GM18505 (cell line): Measurements from ENCODE around the gene PEPD.

Source experiments
- ATAC-seq: cut with Tn5 transposase; IDR thresholded peaks from one replicate; pipeline ENCODE4 v1.9.1; 2021; ENCODE audit not compliant: unreplicated experiment
- POLR2A ChIP-seq: IDR thresholded peaks from 4 replicates; pipeline ENCODE4 v1.6.1; 2011; ENCODE audit warnings: borderline replicate concordance; ENCODE audit not compliant: insufficient read depth, insufficient read length; ENCODE audit errors: extremely low read depth

The PEPD gene

DNA sequence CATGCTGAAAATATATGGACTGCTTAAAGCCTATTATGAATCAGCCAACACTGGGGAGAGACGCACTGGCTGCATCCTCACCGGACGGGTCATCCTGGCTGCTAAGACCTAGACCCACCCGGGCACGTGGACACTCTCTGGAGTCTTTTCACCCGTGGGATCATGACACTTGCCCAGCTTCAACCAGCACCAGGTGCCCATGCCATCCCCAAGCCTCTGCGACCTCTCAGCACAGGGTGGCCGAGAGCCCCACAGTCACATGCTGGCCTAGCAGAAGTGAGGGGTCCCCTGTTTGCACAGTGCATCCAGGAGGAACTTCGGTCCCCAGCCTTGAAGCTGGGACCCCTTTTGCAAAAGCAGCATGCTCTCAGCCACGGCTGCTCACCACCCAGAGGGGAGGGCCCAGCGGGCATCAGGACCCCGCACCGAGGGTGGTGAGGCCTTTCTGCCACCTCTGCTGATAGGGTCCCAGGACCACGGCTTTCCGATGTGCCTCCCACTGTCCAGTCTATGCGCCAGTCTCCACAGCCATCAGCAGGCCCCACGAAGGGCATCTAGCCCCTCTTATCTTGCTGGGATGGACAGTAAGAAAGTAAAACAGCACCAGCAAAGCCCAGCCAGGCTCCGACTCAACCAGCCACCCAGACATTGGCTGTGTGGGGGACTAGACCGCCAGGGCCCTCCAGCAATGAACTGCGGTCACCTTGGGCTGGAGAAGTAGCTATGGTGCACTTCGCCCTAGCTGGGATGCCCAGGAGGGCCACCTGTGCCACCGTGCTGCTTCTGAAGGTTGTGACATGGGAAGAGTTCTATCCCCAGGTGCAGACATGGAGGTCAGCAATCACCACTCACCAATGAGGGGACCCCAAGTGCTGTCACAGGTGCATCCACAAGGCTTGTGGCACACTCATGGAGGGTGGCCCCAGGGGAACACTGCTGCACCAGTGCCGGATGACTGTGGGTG is 75.0 kb downstream of the PEPD start:
- ATAC-seq, result no peak
- TF ChIP-seq POLR2A, result no peak

DNA sequence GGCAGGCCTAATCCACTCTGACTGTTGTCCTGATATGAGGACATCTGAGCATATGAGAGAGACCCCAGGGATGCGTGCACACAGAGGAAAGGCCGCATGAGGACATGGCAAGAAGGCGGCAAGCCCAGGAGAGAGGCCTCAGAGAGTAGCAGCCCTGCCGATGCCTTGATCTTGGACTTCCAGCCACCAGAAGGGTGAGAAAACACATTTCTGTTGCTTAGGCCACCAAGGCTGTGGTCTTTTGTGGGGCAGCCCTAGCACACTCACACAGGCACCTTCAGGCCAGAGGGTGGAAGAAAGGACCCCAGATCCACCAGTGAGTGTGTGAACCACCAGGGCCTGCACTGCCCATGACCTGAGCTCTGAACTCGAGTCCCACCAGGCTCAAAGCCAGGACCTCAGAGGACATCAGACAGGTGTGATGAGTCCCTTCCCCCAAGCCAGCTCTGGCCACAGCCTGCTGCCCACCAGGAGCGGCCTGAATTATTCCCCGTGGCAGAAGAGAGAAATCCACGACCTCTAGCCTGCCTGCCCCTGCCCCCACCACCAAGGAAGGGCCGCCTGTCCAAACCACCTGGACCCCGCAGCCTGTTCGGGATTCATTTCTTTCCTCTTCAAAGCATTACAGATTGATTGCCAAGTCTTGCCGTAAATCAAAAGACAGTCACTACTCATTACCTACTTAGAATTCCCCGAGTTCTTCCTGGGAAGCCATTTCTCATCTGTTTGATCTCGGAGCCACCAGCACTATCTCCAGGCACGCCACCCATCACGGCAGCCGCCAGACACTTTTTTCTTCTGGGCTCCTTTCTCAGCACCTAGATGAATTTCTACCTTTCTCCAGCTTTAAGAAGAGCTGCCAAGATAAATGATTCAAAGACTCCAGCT is 75.9 kb downstream of the PEPD start:
- TF ChIP-seq POLR2A, result no peak
- no peak for ATAC-seq

DNA sequence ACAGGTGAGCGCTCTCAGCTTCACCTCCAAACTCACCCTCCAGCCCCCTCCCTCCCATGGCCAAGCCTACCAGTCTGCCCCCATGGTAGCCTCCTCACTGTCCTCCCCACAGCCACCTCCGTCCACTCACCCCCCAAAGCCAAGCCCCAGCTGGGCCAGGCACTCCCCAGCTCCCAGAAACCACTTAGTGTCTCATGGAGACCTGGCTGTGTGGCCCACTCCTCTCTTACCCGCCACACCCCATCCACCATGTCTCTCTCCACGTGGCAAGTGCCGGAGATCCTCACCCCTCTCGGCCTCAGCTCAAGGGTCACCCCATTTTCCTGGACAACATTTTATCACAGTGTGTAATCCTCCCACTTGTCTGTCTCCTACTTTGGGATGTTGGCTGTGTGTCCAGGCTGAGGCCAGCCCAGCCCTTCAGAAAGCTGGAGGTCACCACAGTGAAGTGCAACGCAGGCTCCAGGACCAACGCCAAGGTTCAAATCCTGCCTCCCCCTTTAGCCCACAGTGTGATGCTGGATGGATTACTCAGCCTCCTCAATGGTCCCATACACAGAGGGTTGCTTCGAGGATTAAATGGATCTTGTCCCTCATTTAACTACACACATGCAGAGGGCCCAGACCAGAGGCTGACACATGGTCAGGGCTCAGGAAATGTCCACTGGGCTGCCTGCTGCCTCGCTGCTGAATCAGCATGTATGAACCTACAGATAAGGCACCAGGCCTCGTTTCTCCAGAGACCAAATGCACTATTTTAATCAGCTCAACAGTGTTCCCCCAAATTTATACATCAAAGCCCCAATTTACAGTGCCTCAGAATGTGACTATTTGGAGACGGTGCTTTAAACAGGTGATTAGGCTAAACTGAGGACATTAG is 76.8 kb downstream of the PEPD start:
- no peak for TF ChIP-seq POLR2A
- ATAC-seq, result no peak

DNA sequence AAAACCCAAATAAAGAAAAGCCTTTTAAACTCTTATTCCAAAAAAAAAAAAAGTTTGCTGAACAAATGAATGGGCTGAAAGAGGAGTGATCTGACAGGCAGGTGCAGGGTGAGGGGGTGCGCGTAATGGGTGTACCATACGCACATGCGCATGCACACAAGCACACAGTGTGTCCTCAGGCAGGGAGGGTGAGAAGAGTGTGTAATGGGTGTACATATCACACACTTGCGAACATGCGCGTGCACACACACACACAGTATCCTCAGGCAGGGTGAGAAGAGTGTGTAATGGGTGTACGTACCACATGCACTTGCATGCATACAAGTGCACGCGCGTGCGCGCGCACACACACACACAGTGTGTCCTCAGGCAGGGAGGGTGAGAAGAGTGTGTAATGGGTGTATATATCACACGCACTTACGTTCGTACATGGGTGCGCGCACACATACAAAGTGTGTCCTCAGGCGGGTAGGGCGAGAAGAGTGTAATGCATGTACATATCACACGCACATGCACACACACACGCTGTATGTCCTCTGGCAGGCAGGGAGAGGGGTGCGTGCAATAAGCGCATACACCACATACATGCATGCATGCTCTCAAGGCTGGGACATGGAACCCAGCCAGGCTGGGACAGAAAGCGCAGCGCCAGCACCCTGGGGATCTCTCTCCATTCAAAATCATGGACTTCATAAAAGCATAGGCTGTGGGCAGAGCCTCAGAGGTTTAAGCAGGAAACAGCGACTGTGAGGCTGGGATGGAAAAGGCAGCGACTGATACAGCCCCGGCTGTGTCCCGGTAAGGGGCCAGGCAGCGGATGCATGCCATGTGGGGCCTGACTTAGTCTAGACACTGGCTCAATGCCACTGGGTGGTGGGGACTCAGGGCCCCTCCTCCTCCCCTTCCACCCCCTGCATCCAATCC is 77.7 kb downstream of the PEPD start:
- no peak for ATAC-seq
- TF ChIP-seq POLR2A, result no peak

DNA sequence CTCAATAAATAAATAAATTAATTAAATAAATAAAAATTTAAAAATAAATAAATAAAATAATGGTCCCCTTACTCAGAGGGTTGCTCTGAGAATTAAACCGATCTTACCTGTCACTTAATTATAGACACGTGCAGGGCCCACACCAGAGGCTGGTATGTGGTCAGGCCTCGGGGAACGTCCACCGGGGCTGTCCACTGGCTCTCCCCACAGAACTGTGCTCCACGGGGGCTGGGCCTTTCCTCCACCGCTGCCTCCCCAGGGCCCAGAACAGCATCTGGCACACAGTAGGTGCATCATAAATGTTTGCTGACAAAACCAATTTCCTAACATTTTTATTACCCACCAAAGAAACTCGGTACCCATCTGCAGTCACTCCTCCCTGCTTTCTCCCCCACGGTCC is 78.9 kb downstream of the PEPD start:
- no peak for ATAC-seq
- TF ChIP-seq POLR2A, result no peak

DNA sequence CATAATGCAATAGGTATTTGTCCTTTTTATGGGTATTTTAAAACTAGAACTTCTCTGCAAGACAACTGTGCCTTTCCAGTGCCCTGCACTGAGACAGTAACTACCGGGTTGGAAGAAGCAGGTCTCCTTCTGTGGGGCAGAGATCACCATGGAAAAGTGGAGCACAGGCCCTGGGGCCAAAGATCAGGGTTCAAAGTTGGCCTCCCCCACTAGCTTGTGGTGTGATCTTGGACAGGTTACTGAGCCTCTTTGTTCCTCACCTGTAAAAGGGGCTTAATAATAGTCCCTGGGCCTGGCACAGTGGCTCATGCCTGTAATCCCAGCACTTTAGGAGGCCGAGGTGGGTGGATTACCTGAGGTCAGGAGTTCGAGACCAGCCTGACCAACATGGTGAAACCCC is 79.8 kb downstream of the PEPD start:
- TF ChIP-seq POLR2A, result no peak
- no peak for ATAC-seq

DNA sequence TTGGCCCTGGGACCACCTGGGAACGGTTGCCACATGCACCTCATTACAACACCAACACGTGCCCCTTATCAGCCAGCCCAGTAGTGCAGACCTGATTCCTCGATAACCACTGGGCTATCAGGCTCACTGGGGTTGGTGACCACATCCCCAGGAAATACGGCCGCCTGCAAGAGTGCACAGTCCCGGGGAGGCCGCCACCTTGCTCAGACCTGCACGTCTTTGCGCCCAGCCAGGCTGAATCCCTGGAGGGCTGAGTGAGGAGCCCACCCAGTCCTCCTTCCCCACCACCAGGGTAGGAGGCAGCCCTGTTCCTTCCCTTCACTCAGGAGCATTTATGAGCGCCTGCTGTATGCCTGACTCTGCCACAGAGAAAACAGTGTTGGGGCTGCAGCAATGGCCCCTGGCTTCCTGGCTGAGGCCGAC is 80.3 kb downstream of the PEPD start:
- no peak for ATAC-seq

DNA sequence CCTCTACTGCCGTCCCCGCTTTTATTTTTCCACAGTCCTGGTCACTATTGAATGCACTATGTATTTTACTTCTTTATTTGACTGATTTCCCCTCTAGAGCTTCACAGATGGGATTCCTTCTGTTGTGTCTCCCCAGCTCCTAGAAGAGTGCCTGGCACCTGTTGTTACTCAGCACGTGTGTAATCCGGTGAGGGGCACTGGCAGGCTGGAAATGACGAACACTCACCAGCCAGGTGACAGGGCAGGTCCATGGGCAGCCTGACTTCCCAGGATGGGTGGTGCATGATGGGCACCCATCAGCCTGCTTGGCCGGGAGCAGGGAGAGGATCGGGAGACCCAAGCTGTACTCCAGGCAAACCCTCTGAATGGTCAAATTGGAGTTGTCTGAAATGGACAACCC is 80.9 kb downstream of the PEPD start:
- TF ChIP-seq POLR2A, result no peak
- no peak for ATAC-seq

More for the DNA sequence above, 80.3 kb downstream of the PEPD start:
- TF ChIP-seq POLR2A, result no peak

DNA sequence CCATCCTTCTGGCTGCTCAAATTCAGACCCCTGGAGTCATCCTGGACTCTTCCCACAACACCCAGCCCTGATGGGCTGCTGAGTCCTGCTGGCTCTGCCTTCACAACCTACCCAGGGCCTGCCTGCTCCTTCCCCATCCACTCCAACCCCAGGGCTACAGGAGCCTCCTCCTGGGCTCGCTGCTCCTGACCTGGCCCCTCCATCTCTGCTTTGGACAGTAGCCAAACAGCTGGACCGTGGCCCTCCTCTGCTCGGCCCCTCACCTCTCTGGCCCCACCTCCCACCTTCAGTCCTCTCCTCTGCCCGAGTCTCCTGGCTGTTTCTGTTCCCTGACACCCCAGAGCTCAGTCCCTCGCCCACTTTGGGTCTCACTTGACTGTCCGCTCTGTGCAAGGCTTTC is 81.3 kb downstream of the PEPD start:
- no peak for ATAC-seq
- TF ChIP-seq POLR2A, result no peak

DNA sequence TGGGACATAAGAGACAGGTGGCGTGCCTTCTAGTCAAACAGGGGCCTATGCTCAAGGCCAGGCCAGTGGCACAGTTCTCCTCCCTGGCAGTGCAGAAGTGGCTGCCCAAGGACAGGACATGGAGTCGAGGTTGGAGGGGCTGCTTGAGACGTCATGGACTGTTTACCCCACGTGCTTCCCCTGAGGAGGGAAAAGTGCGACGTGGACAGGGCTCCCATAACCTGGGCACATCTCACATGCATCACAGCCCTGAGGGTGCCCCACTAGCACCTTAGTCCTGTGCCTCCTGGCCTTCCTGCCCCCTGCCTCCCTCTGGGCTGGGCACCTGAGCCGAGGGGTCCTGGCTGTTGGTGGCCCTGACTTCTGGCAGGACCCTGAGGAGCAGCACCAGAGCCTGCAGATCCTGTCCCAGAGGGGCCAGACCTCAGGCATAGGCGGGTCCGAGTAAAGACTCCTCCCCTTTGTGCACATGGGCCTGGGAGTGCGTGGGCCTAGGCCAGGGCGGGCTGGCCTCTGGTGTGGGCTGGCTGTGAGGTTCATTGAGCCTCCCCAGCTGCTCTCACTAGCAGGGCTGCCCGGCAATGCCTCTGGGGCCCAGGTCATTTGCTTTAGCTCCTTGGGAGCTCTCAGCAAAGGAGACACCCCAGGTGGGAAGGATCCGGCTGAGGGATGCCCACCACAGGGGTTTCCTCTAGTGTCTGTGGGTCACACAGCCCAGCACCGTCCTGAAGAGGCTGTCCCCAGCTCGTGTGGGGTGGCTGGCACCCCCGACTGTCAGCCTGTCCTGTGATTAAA is 82.4 kb downstream of the PEPD start:
- no peak for ATAC-seq

More for the DNA sequence above, 82.4 kb downstream of the PEPD start:
- TF ChIP-seq POLR2A, result no peak
